HG03571 (cell line): ENCODE data around the gene SLC1A5.
"Not testable (repeated sequence)": the region's sequence is repeated elsewhere in the genome, so short reads cannot be mapped to it uniquely, and the experiment has no call there.

Source experiments
- ATAC-seq: cut with Tn5 transposase; IDR thresholded peaks from one replicate; pipeline ENCODE4 v1.9.1; 2021; ENCODE audit not compliant: unreplicated experiment

SLC1A5 gene

GRCh38 chr19:46788262-46788967, at the start of gene SLC1A5:
Gene SLC1A5 (minus strand): TSS chr19:46788594. CDS start chr19:46787965, 629 bp downstream.
- peak; percentile 61 for ATAC-seq

- ATAC-seq: no peak
Observed at GRCh38 chr19:46838160-46838559, 49.8 kb upstream of the SLC1A5 start.

GRCh38 chr19:46834984-46835383, 46.6 kb upstream of the SLC1A5 start:
- ATAC-seq: no peak

- ATAC-seq: no peak
Observed at GRCh38 chr19:46834121-46834520, 45.7 kb upstream of the SLC1A5 start.

- ATAC-seq: no peak
Observed at GRCh38 chr19:46830864-46831263, 42.5 kb upstream of the SLC1A5 start.

- ATAC-seq: no peak
Observed at GRCh38 chr19:46828484-46828883, 40.1 kb upstream of the SLC1A5 start.

GRCh38 chr19:46825731-46826055, 37.3 kb upstream of the SLC1A5 start:
- ATAC-seq: no peak

- ATAC-seq: peak; percentile 6
Observed at GRCh38 chr19:46824890-46825730, 36.7 kb upstream of the SLC1A5 start.

- ATAC-seq: no peak
Observed at GRCh38 chr19:46823049-46823448, 34.7 kb upstream of the SLC1A5 start.

- ATAC-seq: not testable (repeated sequence)
Observed at GRCh38 chr19:46822410-46822787, 34.0 kb upstream of the SLC1A5 start.

GRCh38 chr19:46821512-46822409, 33.4 kb upstream of the SLC1A5 start:
- no peak for ATAC-seq

GRCh38 chr19:46818812-46819211, 30.4 kb upstream of the SLC1A5 start:
- ATAC-seq: no peak

GRCh38 chr19:46815833-46816627, 27.6 kb upstream of the SLC1A5 start:
- no peak for ATAC-seq

GRCh38 chr19:46813839-46814358, 25.5 kb upstream of the SLC1A5 start:
- ATAC-seq: no peak

GRCh38 chr19:46812977-46813838, 24.8 kb upstream of the SLC1A5 start:
- ATAC-seq: no peak

- ATAC-seq: no peak
Observed at GRCh38 chr19:46809534-46810272, 21.3 kb upstream of the SLC1A5 start.

- ATAC-seq: no peak
Observed at GRCh38 chr19:46806656-46807055, 18.3 kb upstream of the SLC1A5 start.

- ATAC-seq: not testable (repeated sequence)
Observed at GRCh38 chr19:46804432-46804831, 16.0 kb upstream of the SLC1A5 start.

- ATAC-seq: no peak
Observed at GRCh38 chr19:46803555-46803954, 15.2 kb upstream of the SLC1A5 start.
